H1 (cell line): ENCODE measurements around the gene KSR2. TPM values are rescaled to one million over a fixed set of nuclear protein-coding genes. Genes with fewer than 3 reads are reported as not detected.

Experiments
- CTCF ChIA-PET: fragments of 300-600 bp; sonication (Branson Sonifier 250); formaldehyde crosslinking; loops from one replicate; lab custom pipeline; 2021; ENCODE audit not compliant: partially characterized antibody; lab: Charles Lee
- POLR2A ChIA-PET: fragments of 300-600 bp; sonication (Branson Sonifier 250); formaldehyde crosslinking; loops from one replicate; lab custom pipeline; 2021; ENCODE audit warnings: inconsistent platforms; ENCODE audit not compliant: partially characterized antibody; lab: Charles Lee
- DNase-seq, 2 experiments: peaks; one replicate each; pipeline versions ENCODE4 v3.0.0 to v3.0.0-alpha.2; 2010 to 2022; ENCODE audit warnings: low spot score in 2 of 2, low read depth in 1 of 2, mixed read lengths in 1 of 2
- FAIRE-seq: peaks from 2 replicates; lab custom pipeline; 2011; peaks lifted over from hg19 to GRCh38; lab: Jason Lieb, UNC
- H2AFZ ChIP-seq: 2 replicates; pipeline ENCODE4 v1.8.1; 2012; ENCODE audit warnings: low read length, inconsistent platforms
- H2AK5ac ChIP-seq: 2 replicates; pipeline ENCODE4 v1.6.1; 2013; ENCODE audit warnings: low read depth, low read length
- H2BK120ac ChIP-seq: replicated peaks from 2 replicates; pipeline ENCODE3; 2013; ENCODE audit warnings: low read depth, low read length, inconsistent platforms
- H2BK12ac ChIP-seq: 2 replicates; pipeline ENCODE4 v1.6.1; 2013; ENCODE audit warnings: low read depth, low read length
- H2BK15ac ChIP-seq: 2 replicates; pipeline ENCODE4 v1.6.1; 2013; ENCODE audit warnings: low read length
- H2BK20ac ChIP-seq: 2 replicates; pipeline ENCODE4 v1.6.1; 2013; ENCODE audit warnings: low read length
- H2BK5ac ChIP-seq: 2 replicates; pipeline ENCODE4 v1.6.1; 2013; ENCODE audit warnings: low read depth, low read length
- H3K14ac ChIP-seq: 2 replicates; pipeline ENCODE4 v1.6.1; 2013; ENCODE audit warnings: inconsistent platforms; ENCODE audit not compliant: insufficient read length
- H3K18ac ChIP-seq: 2 replicates; pipeline ENCODE4 v1.6.1; 2013; ENCODE audit warnings: low read length; ENCODE audit errors: extremely low read depth
- H3K23ac ChIP-seq: 2 replicates; pipeline ENCODE4 v1.6.1; 2013; ENCODE audit warnings: inconsistent platforms; ENCODE audit not compliant: insufficient read length
- H3K23me2 ChIP-seq: 2 replicates; pipeline ENCODE4 v1.6.1; 2013; ENCODE audit warnings: low read depth, low read length
- H3K27ac ChIP-seq: 2 replicates; pipeline ENCODE4 v1.6.1; 2011; ENCODE audit warnings: low read depth, low read length, inconsistent platforms
- H3K27me3 ChIP-seq, 4 experiments: replicated peaks in 1 of 4; 1 replicate in 1 of 4; 2 replicates in 3 of 4; pipeline versions ENCODE4 v1.6.1 to v1.8.1; 2011 to 2013; ENCODE audit warnings: low read length in 3 of 4, mild to moderate bottlenecking in 3 of 4, inconsistent platforms in 2 of 4, mixed read lengths in 2 of 4, moderate library complexity in 1 of 4; ENCODE audit not compliant: control insufficient read depth in 3 of 4, insufficient read depth in 3 of 4; ENCODE audit errors: extremely low read depth in 1 of 4
- H3K36me3 ChIP-seq, 4 experiments: 2 replicates each; pipeline versions ENCODE4 v1.6.1 to v1.8.1; 2011 to 2013; ENCODE audit warnings: mild to moderate bottlenecking in 4 of 4, low read length in 3 of 4, moderate library complexity in 2 of 4, control low read depth in 1 of 4, inconsistent platforms in 1 of 4; ENCODE audit not compliant: insufficient read depth in 4 of 4, control insufficient read depth in 2 of 4
- H3K4ac ChIP-seq: replicated peaks from 2 replicates; pipeline ENCODE3; 2013; ENCODE audit warnings: low read length, low read depth, mixed read lengths, inconsistent platforms; ENCODE audit not compliant: insufficient read length
- H3K4me1 ChIP-seq, 4 experiments: replicated peaks in 1 of 4; 1 replicate in 1 of 4; 2 replicates in 3 of 4; pipeline versions ENCODE4 v1.6.1 to v1.8.1; 2011 to 2013; ENCODE audit warnings: low read length in 3 of 4, inconsistent platforms in 2 of 4, mixed read lengths in 1 of 4; ENCODE audit not compliant: insufficient read depth in 4 of 4, control insufficient read depth in 3 of 4
- H3K4me2 ChIP-seq, 2 experiments: 2 replicates each; pipeline versions ENCODE4 v1.6.1 to v1.8.1; 2011 to 2013; ENCODE audit warnings: low read depth in 2 of 2, low read length in 2 of 2, control low read depth in 1 of 2, inconsistent platforms in 1 of 2, mild to moderate bottlenecking in 1 of 2; ENCODE audit not compliant: insufficient read depth in 1 of 2
- H3K4me3 ChIP-seq, 4 experiments: fragments of 200-600, 300-600 bp in 1 of 4; sonication (generic), shearing (Covaris generic), sonication (Bioruptor Twin) in 1 of 4; 2 replicates each; pipeline versions ENCODE4 v1.5.1 to v1.8.1; 2011 to 2016; ENCODE audit warnings: low read length in 4 of 4, low read depth in 3 of 4, control low read depth in 2 of 4, inconsistent platforms in 2 of 4, mild to moderate bottlenecking in 2 of 4, mixed read lengths in 1 of 4, moderate library complexity in 1 of 4; ENCODE audit not compliant: insufficient read depth in 2 of 4; ENCODE audit errors: extremely low read depth in 1 of 4
- H3K56ac ChIP-seq: replicated peaks from 2 replicates; pipeline ENCODE3; 2013; ENCODE audit warnings: low read depth, mild to moderate bottlenecking, mixed read lengths, low read length, inconsistent platforms; ENCODE audit not compliant: insufficient read length
- H3K79me1 ChIP-seq: 2 replicates; pipeline ENCODE4 v1.6.1; 2013; ENCODE audit warnings: low read depth, low read length, control low read depth
- H3K79me2 ChIP-seq, 2 experiments: 2 replicates each; pipeline versions ENCODE4 v1.6.1 to v1.8.1; 2012 to 2013; ENCODE audit warnings: low read length in 2 of 2, mild to moderate bottlenecking in 2 of 2, inconsistent platforms in 1 of 2; ENCODE audit not compliant: insufficient read depth in 2 of 2, control insufficient read depth in 1 of 2
- H3K9ac ChIP-seq, 4 experiments: replicated peaks in 1 of 4; 1 replicate in 1 of 4; 2 replicates in 3 of 4; pipeline versions ENCODE4 v1.6.1 to v1.8.1; 2011 to 2013; ENCODE audit warnings: low read depth in 3 of 4, low read length in 3 of 4, control low read depth in 2 of 4, mild to moderate bottlenecking in 2 of 4, moderate library complexity in 2 of 4, inconsistent platforms in 1 of 4; ENCODE audit errors: extremely low read depth in 1 of 4
- H3K9me3 ChIP-seq, 2 experiments: 2 replicates each; pipeline versions ENCODE4 v1.6.1 to v1.8.1; 2012 to 2013; ENCODE audit warnings: mild to moderate bottlenecking in 2 of 2, moderate library complexity in 2 of 2, control low read depth in 1 of 2, inconsistent platforms in 1 of 2, low read depth in 1 of 2, low read length in 1 of 2, mixed read lengths in 1 of 2; ENCODE audit not compliant: insufficient read depth in 2 of 2
- H4K20me1 ChIP-seq, 2 experiments: replicated peaks in 1 of 2; 2 replicates each; pipeline versions ENCODE3 to v1.8.1; 2011 to 2013; ENCODE audit warnings: inconsistent platforms in 2 of 2, low read length in 2 of 2, mild to moderate bottlenecking in 1 of 2; ENCODE audit not compliant: insufficient read depth in 2 of 2, control insufficient read depth in 1 of 2
- H4K5ac ChIP-seq: 2 replicates; pipeline ENCODE4 v1.6.1; 2013; ENCODE audit warnings: low read length, low read depth, mixed read lengths, inconsistent platforms; ENCODE audit not compliant: insufficient read length
- H4K8ac ChIP-seq: 2 replicates; pipeline ENCODE4 v1.8.0; 2013; ENCODE audit warnings: mild to moderate bottlenecking, moderate library complexity, low read length, inconsistent platforms; ENCODE audit not compliant: insufficient read depth; ENCODE audit errors: extremely low read depth
- H4K91ac ChIP-seq: replicated peaks from 2 replicates; pipeline ENCODE3; 2013; ENCODE audit warnings: low read length, mixed read lengths, inconsistent platforms; ENCODE audit not compliant: insufficient read length
- ATF2 ChIP-seq: IDR thresholded peaks from 2 replicates; pipeline ENCODE4 v1.6.1; 2012; ENCODE audit warnings: low read length, inconsistent platforms
- BACH1 ChIP-seq: IDR thresholded peaks from 2 replicates; pipeline ENCODE4 v1.6.1; 2012; ENCODE audit warnings: low read length, improper control_type of control experiment
- CTCF ChIP-seq, 3 experiments: IDR thresholded peaks; 1 replicate in 2 of 3; 2 replicates in 1 of 3; pipeline versions ENCODE4 v1.5.1 to v1.6.1; 2011; ENCODE audit warnings: low read length in 3 of 3, mild to moderate bottlenecking in 3 of 3, inconsistent platforms in 2 of 3, low read depth in 1 of 3, moderate library complexity in 1 of 3; ENCODE audit not compliant: insufficient read depth in 1 of 3; ENCODE audit errors: control extremely low read depth in 1 of 3
- E2F6 ChIP-seq: IDR thresholded peaks from 2 replicates; pipeline ENCODE4 v1.6.1; 2012; ENCODE audit warnings: inconsistent platforms
- FOSL1 ChIP-seq: IDR thresholded peaks from 2 replicates; pipeline ENCODE4 v1.6.1; 2011; ENCODE audit warnings: mild to moderate bottlenecking, low read depth, low read length, moderate library complexity; ENCODE audit not compliant: insufficient read depth
- SP4 ChIP-seq: IDR thresholded peaks from 2 replicates; pipeline ENCODE4 v1.6.1; 2012; ENCODE audit warnings: low read length, inconsistent platforms
- USF2 ChIP-seq: IDR thresholded peaks from 2 replicates; pipeline ENCODE4 v1.6.1; 2011; ENCODE audit warnings: low read length, improper control_type of control experiment
- WGBS, 2 experiments: shearing (Covaris generic) in 1 of 2; methylation state at CpG; one replicate each; pipeline versions ENCODE4 v1.1.6 to v1.1.7; 2013 to 2015; ENCODE audit warnings: low lambda C conversion rate in 2 of 2, mixed read lengths in 2 of 2, inconsistent platforms in 1 of 2, low coverage in 1 of 2, missing lambda C conversion rate in 1 of 2; ENCODE audit not compliant: insufficient replicate concordance in 2 of 2, insufficient coverage in 1 of 2, insufficient read length in 1 of 2; ENCODE audit errors: extremely low coverage in 1 of 2, missing lambda C conversion rate in 1 of 2; 5-methylcytosine and 5-hydroxymethylcytosine counted together
- polyA plus RNA-seq, 7 experiments: library from polyadenylated mRNA; depleted of rRNA in 3 of 7; stranded (reverse) in 5 of 7; unstranded in 2 of 7; fragments of >200 nt in 5 of 7; fragments of 200-250 nt in 2 of 7; gene quantifications; 1 replicate in 5 of 7; 2 replicates in 1 of 7; 4 replicates in 1 of 7; pipeline versions ENCODE4 v1.2.1 to v1.2.3, GENCODE V29; 2011 to 2013; ENCODE audit warnings: missing spikeins in 2 of 7, mixed read lengths in 2 of 7
- total RNA-seq: library from RNA; stranded (reverse); fragmentation: NEBNext Ultra II Directional; extraction: Animal tissue kit (Norgen Biotek cat#: 25700); gene quantifications from 2 replicates; pipeline ENCODE4 v1.2.1, GENCODE V29; 2021

Gene KSR2
- total and polyA plus RNA-seq, 2 of the 8 experiments (the other 6 are each of a cell fraction or from before 2014, with no cell fraction given): 0.74 to 2.2 TPM

GRCh38 chr12:117878605-117879004 is 90.2 kb downstream of the KSR2 start:
- no peak overlapping the region for H2BK20ac ChIP-seq
- no peak overlapping the region for H3K23ac ChIP-seq
- H2BK15ac ChIP-seq: no peak overlapping the region
- H3K27ac ChIP-seq: no peak overlapping the region
- H3K4me2 ChIP-seq: no peak overlapping the region
- H3K9ac ChIP-seq: no peak overlapping the region; a peak in 1 of 7 replicates
- H3K4me1 ChIP-seq: peaks cover 2 to 9% (median 4%) of the 10 kb centered on the region in 4 experiments; a peak in 6 of 7 replicates
- no peaks in the 10 kb centered on the region for H3K79me1 ChIP-seq
- peaks cover 0 to 3% (median 0%) of the 10 kb centered on the region in 4 experiments; a peak in 2 of 7 replicates for H3K27me3 ChIP-seq
- H2BK120ac ChIP-seq: no peak overlapping the region
- H3K14ac ChIP-seq: no peak overlapping the region
- H4K20me1 ChIP-seq: peaks cover 0 to 12% of the 10 kb centered on the region in 2 experiments
- H3K4ac ChIP-seq: no peak overlapping the region
- 78% methylated on average over 8 of the region's 8 CpGs; no CpG with 5 or more reads in 1 of the 2 experiments for WGBS, 2 experiments
- no peak overlapping the region for H4K8ac ChIP-seq
- H3K23me2 ChIP-seq: peaks cover 13% of the 10 kb centered on the region; the same call in 1 of the 2 replicates
- H3K36me3 ChIP-seq: no peaks in the 10 kb centered on the region
- no peak overlapping the region for H4K91ac ChIP-seq
- no peak overlapping the region for H2AK5ac ChIP-seq
- FAIRE-seq (no peak), DNase-seq (no peak)
- H3K9me3 ChIP-seq: no peaks in the 10 kb centered on the region
- ChIA-PET POLR2A (interaction anchor here (1.1 to 1.3 kb wide), 2 partner anchors 142 to 157 kb away, joined by 3 to 5 read pairs; no protein-coding TSS in a partner anchor), CTCF (interaction anchor here (1.1 to 2.7 kb wide), 6 partner anchors 11 to 187 kb away, joined by 3 to 15 read pairs (median 4); no protein-coding TSS in a partner anchor)
- no peak overlapping the region for H2BK5ac ChIP-seq
- H3K4me3 ChIP-seq: no peak overlapping the region
- no peak overlapping the region for H3K56ac ChIP-seq
- H2AFZ ChIP-seq: no peak overlapping the region
- H2BK12ac ChIP-seq: no peak overlapping the region
- no peak overlapping the region for H4K5ac ChIP-seq
- H3K18ac ChIP-seq: no peak overlapping the region
- no peaks in the 10 kb centered on the region for H3K79me2 ChIP-seq
- TF ChIP-seq USF2 (no peak), SP4 (no peak), E2F6 (no peak), ATF2 (no peak), FOSL1 (no peak), BACH1 (no peak), CTCF (IDR thresholded peaks at IDR 0.05; ENCODE audit: control extremely low read depth in 1 of 3, insufficient read depth in 1 of 3, low read depth in 1 of 3, low read length in 3 of 3) (no peak)
